Stimulated activated memory B cell treated with anti-CD40 and anti-IgM and Interleukin-4, amounts not matched to agents 10 μg/mL and 1 μg/mL and 100 μg/mL, for 72 hours (primary cell): ENCODE data around the gene YIPF2.
A peak's percentile ranks its signal among the peaks of the same experiment; 100 is the strongest.

Experiments used
- ATAC-seq: fragments of 150-1000 bp; cut with Tn5 transposase; 2 replicates; pipeline ENCODE4 v1.10.0; 2021
- H3K27ac Mint-ChIP-seq: one replicate; pipeline ENCODE4 v1.8.0; 2022; ENCODE audit warnings: mild to moderate bottlenecking, mixed read lengths
- H3K27me3 Mint-ChIP-seq: one replicate; pipeline ENCODE4 v1.8.0; 2022; ENCODE audit warnings: mixed read lengths
- H3K36me3 Mint-ChIP-seq: one replicate; pipeline ENCODE4 v1.8.0; 2022; ENCODE audit warnings: mixed read lengths
- H3K4me1 Mint-ChIP-seq: one replicate; pipeline ENCODE4 v1.8.0; 2022; ENCODE audit warnings: mixed read lengths
- H3K4me3 Mint-ChIP-seq: one replicate; pipeline ENCODE4 v1.8.0; 2022; ENCODE audit warnings: mild to moderate bottlenecking, moderate library complexity, mixed read lengths
- H3K9me3 Mint-ChIP-seq: one replicate; pipeline ENCODE4 v1.8.0; 2022; ENCODE audit warnings: mixed read lengths

YIPF2 gene

DNA sequence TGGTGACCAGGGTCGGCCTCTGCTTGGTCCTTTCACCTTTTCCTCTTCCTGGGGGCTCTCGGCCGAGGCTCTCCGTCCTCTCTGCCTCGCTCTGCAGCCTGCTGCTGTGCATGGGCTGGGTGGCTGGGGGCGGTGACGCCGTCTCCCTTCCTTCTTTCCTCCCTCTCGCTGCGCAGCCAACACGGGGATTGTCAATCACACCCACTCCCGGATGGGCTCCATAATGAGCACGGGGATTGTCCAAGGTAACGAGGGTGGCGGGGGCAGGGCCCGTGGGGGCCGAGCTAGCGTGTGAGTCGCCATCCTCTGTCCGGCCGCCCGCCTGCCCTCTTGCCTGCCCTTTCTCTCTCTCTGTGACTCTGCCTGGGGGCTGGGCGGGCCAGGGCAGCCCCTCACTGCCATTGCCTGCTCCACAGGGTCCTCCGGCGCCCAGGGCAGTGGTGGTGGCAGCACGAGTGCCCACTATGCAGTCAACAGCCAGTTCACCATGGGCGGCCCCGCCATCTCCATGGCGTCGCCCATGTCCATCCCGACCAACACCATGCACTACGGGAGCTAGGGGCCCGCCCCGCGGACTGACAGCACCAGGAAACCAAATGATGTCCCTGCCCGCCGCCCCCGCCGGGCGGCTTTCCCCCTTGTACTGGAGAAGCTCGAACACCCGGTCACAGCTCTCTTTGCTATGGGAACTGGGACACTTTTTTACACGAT is 7.1 kb downstream of the YIPF2 start:
- no peak overlapping the region for H3K27ac Mint-ChIP-seq

DNA sequence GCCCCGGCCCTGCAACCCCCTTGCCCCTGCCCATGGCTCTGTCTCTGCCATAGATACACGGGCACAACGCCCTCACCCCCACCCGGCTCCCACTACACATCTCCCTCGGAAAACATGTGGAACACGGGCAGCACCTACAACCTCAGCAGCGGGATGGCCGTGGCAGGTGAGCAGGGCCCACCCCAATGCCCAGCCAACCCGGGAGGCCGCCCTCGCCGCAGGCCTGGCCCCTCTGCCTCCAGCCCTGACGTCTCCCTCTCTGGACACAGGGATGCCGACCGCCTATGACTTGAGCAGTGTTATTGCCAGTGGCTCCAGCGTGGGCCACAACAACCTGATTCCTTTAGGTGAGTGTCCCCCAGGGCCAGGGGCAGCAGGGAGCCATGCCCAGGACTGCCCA is 7.7 kb downstream of the YIPF2 start:
- H3K4me3 Mint-ChIP-seq, result no peak overlapping the region
- H3K27me3 Mint-ChIP-seq, result no peaks in the 10 kb centered on the region
- peaks cover 46% of the 10 kb centered on the region for H3K36me3 Mint-ChIP-seq
- no peaks in the 10 kb centered on the region for H3K4me1 Mint-ChIP-seq
- no peaks in the 10 kb centered on the region for H3K9me3 Mint-ChIP-seq
- no peak overlapping the region for H3K27ac Mint-ChIP-seq
- no peak for ATAC-seq

More for the DNA sequence above, 7.1 kb downstream of the YIPF2 start:
- H3K9me3 Mint-ChIP-seq, result no peaks in the 10 kb centered on the region
- H3K4me3 Mint-ChIP-seq, result no peak overlapping the region
- no peaks in the 10 kb centered on the region for H3K27me3 Mint-ChIP-seq
- H3K36me3 Mint-ChIP-seq, result peaks cover 46% of the 10 kb centered on the region
- ATAC-seq, result peak; percentile 28
- no peaks in the 10 kb centered on the region for H3K4me1 Mint-ChIP-seq

GRCh38 chr19:10920288-10920655 is 8.2 kb downstream of the YIPF2 start:
- Mint-ChIP-seq H3K4me1 (no peaks in the 10 kb centered on the region), H3K36me3 (peaks cover 43% of the 10 kb centered on the region), H3K4me3 (no peak overlapping the region), H3K27ac (no peak overlapping the region), H3K9me3 (no peaks in the 10 kb centered on the region), H3K27me3 (no peaks in the 10 kb centered on the region)
- no peak for ATAC-seq

DNA sequence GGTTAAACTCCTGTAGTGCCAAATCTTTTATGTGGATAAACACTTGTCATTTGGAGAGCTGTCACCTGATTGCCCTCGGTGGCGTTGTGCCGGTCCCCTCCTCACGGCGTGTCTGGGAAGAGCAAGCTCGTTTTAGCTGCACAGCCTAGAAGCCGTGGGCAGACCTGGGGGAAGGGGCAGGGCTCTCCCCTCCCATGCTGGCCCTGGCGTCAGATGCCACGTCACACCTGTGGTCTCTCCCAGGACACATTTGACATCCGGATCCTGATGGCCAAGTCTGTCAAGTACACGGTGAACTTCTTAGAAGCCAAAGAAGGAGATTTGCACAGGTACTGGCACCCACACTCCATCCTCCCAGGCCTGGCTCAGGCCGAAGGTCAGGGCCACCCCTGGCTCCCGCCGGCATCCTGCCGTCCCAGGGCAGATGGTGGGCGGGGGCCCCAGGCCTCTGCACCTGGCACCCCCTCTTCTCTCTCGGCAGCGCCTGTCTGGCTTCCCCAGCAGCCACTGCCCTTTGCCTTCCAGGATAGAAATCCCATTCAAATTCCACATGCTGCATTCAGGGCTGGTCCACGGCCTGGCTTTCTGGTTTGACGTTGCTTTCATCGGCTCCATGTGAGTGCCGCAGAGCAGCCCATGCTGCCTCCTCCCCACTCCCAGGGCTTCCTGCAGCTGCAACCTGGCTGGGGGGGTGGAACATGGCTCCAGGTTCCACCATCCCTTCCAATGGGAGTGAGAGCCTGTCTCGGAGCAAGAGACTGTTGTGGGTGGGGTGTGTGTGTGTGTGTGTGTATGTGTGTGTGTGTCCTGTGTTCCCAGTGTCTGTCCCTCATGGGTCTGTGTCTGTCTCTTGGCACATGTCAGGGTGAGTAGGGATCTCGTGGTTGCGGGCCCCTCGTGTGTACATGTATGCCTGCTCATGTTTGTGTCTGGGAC is 8.8 kb downstream of the YIPF2 start:
- peaks cover 41% of the 10 kb centered on the region for H3K36me3 Mint-ChIP-seq
- no peak for ATAC-seq

DNA sequence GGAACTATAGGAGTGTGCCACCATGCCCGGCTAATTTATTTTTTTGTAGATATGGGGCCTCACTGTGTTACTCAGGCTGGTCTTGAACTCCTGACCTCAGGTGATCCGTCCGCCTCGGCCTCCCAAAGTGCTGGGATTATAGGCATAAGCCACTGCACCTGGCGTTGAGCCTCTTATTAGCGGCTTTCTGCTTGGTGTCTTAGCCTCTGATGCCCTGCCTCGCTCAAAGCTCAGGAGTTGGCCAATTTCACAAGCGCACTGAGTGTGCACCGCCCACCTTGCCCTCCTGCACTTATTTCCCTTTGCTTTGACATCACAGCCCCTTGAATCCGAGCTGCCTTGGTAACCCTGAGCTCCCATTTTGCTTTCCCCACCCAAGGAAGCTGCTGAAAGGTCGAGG is 10.1 kb downstream of the YIPF2 start:
- ATAC-seq, result no peak
- H3K27ac Mint-ChIP-seq, result no peak overlapping the region

More for the DNA sequence above, 8.8 kb downstream of the YIPF2 start:
- no peaks in the 10 kb centered on the region for H3K27me3 Mint-ChIP-seq
- H3K9me3 Mint-ChIP-seq, result no peaks in the 10 kb centered on the region
- H3K27ac Mint-ChIP-seq, result no peak overlapping the region
- H3K4me1 Mint-ChIP-seq, result no peaks in the 10 kb centered on the region
- no peak overlapping the region for H3K4me3 Mint-ChIP-seq

DNA sequence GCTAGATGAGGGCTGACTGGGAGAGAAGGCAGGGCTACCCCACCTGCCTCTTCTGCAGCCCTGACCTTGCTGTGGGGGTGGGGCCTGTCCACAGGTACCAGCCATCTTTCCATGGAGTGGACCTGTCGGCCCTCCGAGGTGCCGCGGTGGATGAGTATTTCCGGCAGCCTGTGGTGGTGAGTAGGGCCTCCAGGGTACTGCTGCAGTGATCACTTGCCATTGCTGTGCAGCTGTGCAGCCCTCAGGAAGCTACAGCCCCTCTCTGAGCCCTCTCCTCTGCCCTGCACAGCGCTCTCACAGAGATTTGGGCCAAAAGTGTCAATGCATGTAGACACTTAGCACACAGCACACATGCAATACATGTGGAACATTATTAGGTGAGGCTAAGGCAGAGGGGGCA is 11.8 kb downstream of the YIPF2 start:
- no peaks in the 10 kb centered on the region for H3K9me3 Mint-ChIP-seq
- H3K4me1 Mint-ChIP-seq, result no peaks in the 10 kb centered on the region
- H3K36me3 Mint-ChIP-seq, result peaks cover 42% of the 10 kb centered on the region
- H3K27ac Mint-ChIP-seq, result no peak overlapping the region
- no peak for ATAC-seq
- H3K27me3 Mint-ChIP-seq, result no peaks in the 10 kb centered on the region
- H3K4me3 Mint-ChIP-seq, result no peak overlapping the region

More for the DNA sequence above, 10.1 kb downstream of the YIPF2 start:
- Mint-ChIP-seq H3K4me3 (no peak overlapping the region), H3K4me1 (no peaks in the 10 kb centered on the region), H3K27me3 (no peaks in the 10 kb centered on the region), H3K9me3 (no peaks in the 10 kb centered on the region), H3K36me3 (peaks cover 35% of the 10 kb centered on the region)

DNA sequence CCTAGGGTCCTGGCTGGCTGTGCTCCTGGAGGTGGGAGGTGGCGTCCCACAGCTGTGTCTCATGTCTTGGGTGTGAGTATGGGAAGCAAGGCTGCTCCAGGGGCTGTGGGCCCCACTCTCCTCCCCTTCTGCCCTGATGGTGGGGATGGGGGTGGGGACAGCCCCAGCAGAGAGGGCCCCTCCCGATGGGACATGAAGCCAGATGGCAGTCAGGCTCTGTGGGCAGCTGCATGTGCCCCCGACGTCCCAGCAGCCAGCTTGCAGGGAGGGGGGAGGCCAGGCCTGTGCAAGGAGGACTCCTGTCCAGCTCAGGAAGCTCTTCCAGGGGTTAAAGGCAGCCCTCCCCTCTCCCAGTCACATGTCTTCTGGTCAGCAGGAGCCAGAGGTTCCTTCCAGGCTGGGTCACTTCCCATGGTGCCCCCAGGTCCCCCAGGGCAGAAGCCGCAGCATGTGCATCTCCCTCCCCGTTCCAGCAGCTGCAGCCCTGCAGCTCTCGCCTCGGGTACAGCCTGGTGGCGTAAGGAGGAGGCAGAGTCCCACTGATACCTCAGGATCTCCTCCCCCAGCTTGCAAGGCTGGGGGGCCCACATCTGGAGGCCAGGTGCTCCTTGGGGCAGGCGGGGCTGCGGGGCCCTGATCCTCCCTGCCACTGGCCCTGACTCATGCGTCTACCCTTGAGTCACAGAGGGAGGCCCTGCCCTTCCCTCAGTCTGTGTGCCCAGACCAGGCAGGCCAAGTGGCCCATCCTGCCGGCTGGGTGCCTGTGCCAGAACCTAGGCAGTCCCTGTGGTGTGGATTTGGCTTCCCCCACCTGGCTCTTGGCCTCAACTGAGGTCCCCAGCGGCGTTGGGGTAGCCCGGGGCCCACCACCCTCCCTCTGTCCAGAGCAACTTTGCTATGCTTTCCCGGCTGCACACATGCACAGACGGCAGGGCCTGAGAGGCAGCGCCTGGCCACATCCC is 13.0 kb downstream of the YIPF2 start:
- no peaks in the 10 kb centered on the region for H3K4me1 Mint-ChIP-seq
- no peak overlapping the region for H3K27ac Mint-ChIP-seq
- H3K4me3 Mint-ChIP-seq, result no peak overlapping the region
- peaks cover 41% of the 10 kb centered on the region for H3K36me3 Mint-ChIP-seq
- H3K27me3 Mint-ChIP-seq, result no peaks in the 10 kb centered on the region
- no peaks in the 10 kb centered on the region for H3K9me3 Mint-ChIP-seq
- no peak for ATAC-seq

DNA sequence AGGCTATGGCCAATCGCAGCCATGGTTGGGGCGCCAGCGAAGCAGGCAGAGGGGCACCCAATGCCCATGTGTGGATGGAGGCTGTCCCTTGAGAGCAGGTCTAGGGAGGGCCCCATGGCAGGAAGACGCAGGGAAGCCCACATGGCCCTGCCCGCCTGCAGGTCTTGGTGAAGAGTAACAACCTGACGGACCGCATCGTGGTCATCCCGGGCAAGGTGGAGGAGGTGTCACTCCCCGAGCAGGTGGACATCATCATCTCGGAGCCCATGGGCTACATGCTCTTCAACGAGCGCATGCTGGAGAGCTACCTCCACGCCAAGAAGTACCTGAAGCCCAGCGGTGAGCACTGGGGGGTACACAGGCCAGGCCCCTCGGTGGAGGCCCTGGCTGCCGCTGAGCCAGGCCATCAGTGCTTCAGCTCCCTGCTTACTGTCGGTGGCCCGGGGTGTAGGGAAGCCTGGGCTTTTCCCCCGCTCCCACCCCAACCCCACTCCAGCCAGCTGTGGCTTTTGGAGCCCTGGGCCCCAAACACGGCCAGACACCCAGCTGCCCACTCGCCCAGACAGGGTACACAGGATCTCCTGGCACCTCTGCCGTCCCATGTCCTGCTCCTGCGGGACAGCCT is 14.6 kb downstream of the YIPF2 start:
- Mint-ChIP-seq H3K27ac (no peak overlapping the region), H3K9me3 (no peaks in the 10 kb centered on the region), H3K36me3 (peaks cover 42% of the 10 kb centered on the region), H3K4me1 (no peaks in the 10 kb centered on the region), H3K4me3 (no peak overlapping the region), H3K27me3 (no peaks in the 10 kb centered on the region)
- ATAC-seq, result no peak

GRCh38 chr19:10912619-10913018 is 15.8 kb downstream of the YIPF2 start:
- Mint-ChIP-seq H3K4me1 (no peaks in the 10 kb centered on the region), H3K36me3 (peaks cover 42% of the 10 kb centered on the region), H3K9me3 (no peaks in the 10 kb centered on the region), H3K27ac (no peak overlapping the region), H3K27me3 (no peaks in the 10 kb centered on the region), H3K4me3 (no peak overlapping the region)
- no peak for ATAC-seq

- H3K36me3 Mint-ChIP-seq, result peaks cover 44% of the 10 kb centered on the region
- no peak overlapping the region for H3K27ac Mint-ChIP-seq
- no peaks in the 10 kb centered on the region for H3K9me3 Mint-ChIP-seq
- no peak overlapping the region for H3K4me3 Mint-ChIP-seq
- H3K27me3 Mint-ChIP-seq, result no peaks in the 10 kb centered on the region
- H3K4me1 Mint-ChIP-seq, result no peaks in the 10 kb centered on the region
- ATAC-seq, result no peak
These were observed 16.7 kb downstream of the YIPF2 start for GRCh38 chr19:10911579-10912363.

DNA sequence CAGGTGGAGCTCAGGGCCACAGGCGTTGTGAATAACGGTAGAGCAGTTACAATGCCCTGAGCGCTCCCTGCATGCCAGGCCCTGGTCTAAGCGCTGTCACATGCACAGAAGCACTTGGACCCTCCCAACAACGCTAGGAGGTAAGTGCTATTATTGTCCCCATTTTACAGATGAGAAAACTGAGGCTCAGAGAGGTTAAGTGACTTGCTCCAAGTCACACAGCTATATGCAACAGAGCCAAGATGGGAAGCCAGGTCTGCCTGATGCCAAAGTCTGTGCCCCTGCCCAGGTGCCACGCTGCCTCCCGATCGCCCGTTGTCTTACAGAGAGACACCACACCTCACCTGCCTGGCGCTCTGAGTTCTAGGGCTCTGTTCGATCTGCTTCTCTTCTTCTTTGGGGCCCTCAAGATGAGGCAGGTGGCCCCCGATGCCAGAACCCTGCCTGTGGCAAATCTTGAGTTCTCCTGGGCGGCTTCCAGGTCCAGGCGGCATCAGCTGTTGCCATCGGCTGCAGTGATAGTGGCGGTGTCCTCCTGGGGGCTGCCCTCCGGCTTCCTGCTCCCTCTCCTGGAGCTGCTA is 20.0 kb downstream of the YIPF2 start:
- Mint-ChIP-seq H3K27me3 (no peaks in the 10 kb centered on the region), H3K4me1 (no peaks in the 10 kb centered on the region), H3K4me3 (no peak overlapping the region), H3K9me3 (no peaks in the 10 kb centered on the region), H3K27ac (no peak overlapping the region), H3K36me3 (peaks cover 52% of the 10 kb centered on the region)
- no peak for ATAC-seq

- Mint-ChIP-seq H3K36me3 (peaks cover 55% of the 10 kb centered on the region), H3K9me3 (no peaks in the 10 kb centered on the region), H3K4me1 (no peaks in the 10 kb centered on the region), H3K27me3 (no peaks in the 10 kb centered on the region), H3K4me3 (no peak overlapping the region), H3K27ac (no peak overlapping the region)
- ATAC-seq, result no peak
These were observed 20.5 kb downstream of the YIPF2 start for GRCh38 chr19:10907925-10908324.

DNA sequence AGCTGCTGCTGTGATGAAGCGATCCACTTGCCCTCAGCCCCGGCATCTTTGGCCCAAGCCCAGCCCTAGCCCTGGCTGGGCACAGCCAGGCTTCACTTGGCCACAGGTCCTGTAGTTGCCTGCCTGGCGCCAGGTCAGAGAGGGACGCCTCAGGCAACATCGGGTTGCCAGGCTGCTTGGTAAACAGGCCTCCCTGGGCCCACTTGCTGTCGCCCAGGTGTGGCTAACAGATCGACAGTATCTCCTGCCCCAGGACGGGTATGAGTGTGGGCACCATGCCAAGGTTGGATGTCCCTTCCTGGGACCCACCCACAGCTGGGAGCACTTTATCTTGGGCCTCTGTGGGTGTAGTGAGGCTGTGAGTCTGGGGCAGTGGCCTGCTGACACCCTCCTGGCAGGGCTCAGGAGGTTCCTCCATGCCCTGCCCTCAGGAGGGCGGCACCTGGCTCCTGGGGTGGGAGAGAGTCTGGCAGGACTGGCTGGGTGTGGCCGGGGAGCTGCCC is 29.2 kb downstream of the YIPF2 start:
- Mint-ChIP-seq H3K9me3 (no peaks in the 10 kb centered on the region), H3K36me3 (peaks cover 36% of the 10 kb centered on the region), H3K27ac (no peak overlapping the region), H3K4me3 (no peak overlapping the region), H3K27me3 (no peaks in the 10 kb centered on the region), H3K4me1 (peaks cover 39% of the 10 kb centered on the region)
- ATAC-seq, result no peak

GRCh38 chr19:10898633-10899032 is 29.8 kb downstream of the YIPF2 start:
- no peak overlapping the region for H3K27ac Mint-ChIP-seq
- H3K27me3 Mint-ChIP-seq, result no peaks in the 10 kb centered on the region
- no peak for ATAC-seq
- H3K9me3 Mint-ChIP-seq, result no peaks in the 10 kb centered on the region
- H3K4me3 Mint-ChIP-seq, result no peak overlapping the region
- peaks cover 33% of the 10 kb centered on the region for H3K36me3 Mint-ChIP-seq
- peaks cover 44% of the 10 kb centered on the region for H3K4me1 Mint-ChIP-seq
